RWPE1 (cell line): ENCODE measurements around the gene RNF220.

Experiments
- CTCF ChIA-PET: fragments of 350-600 bp; sonication (Branson Sonifier 250); formaldehyde crosslinking; extraction: SDS; loops from one replicate; lab custom pipeline; 2021; lab: Yijun Ruan, JAX
- POLR2A ChIA-PET: fragments of 400-600 bp; formaldehyde crosslinking; extraction: SDS; loops from one replicate; lab custom pipeline; 2020; ENCODE audit warnings: antibody characterized with exemption; ENCODE audit not compliant: low non-redundant PET; lab: Yijun Ruan, JAX
- DNase-seq: peaks from one replicate; pipeline ENCODE4 v3.0.0; 2012; ENCODE audit warnings: low spot score
- H3K27ac ChIP-seq: fragments of 450-650 bp; 2 replicates; pipeline ENCODE4 v1.5.1; 2017
- TF ChIP-seq, protein P1 (sequence below): fragments of 450-650 bp; conservative IDR thresholded peaks from 2 replicates; pipeline ENCODE4 v1.5.1; 2017; ENCODE audit warnings: low read depth, mild to moderate bottlenecking

The RNF220 gene

DNA sequence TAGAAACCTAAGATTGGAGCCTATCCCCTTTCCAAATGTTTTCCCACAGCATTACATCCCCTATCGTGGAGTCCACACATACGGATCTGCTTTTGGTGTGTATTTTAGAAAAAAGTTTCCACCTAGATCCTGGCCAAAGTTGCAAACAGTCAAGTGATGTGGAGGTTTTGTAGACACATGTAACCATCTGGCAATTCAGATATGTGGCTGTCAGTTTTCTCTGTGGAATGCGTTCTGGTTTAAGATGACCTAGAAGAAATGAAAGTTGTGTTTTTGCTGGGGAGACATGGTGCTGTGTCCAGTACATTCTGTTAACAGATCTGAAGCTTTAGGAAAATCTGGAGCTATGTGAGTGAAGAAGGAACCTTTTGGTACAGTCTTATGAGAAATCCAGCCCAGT is 14.8 kb downstream of the RNF220 start:
- TF ChIP-seq, protein P1, sequence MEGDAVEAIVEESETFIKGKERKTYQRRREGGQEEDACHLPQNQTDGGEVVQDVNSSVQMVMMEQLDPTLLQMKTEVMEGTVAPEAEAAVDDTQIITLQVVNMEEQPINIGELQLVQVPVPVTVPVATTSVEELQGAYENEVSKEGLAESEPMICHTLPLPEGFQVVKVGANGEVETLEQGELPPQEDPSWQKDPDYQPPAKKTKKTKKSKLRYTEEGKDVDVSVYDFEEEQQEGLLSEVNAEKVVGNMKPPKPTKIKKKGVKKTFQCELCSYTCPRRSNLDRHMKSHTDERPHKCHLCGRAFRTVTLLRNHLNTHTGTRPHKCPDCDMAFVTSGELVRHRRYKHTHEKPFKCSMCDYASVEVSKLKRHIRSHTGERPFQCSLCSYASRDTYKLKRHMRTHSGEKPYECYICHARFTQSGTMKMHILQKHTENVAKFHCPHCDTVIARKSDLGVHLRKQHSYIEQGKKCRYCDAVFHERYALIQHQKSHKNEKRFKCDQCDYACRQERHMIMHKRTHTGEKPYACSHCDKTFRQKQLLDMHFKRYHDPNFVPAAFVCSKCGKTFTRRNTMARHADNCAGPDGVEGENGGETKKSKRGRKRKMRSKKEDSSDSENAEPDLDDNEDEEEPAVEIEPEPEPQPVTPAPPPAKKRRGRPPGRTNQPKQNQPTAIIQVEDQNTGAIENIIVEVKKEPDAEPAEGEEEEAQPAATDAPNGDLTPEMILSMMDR, result no peak
- DNase-seq, result no peak
- ChIA-PET CTCF (no interaction called here), POLR2A (no interaction called here)
- no peak overlapping the region for H3K27ac ChIP-seq

GRCh38 chr1:44420535-44420934 is 15.5 kb downstream of the RNF220 start:
- DNase-seq, result no peak
- ChIA-PET POLR2A (no interaction called here), CTCF (no interaction called here)
- TF ChIP-seq, protein P1, result no peak
- H3K27ac ChIP-seq, result no peak overlapping the region

DNA sequence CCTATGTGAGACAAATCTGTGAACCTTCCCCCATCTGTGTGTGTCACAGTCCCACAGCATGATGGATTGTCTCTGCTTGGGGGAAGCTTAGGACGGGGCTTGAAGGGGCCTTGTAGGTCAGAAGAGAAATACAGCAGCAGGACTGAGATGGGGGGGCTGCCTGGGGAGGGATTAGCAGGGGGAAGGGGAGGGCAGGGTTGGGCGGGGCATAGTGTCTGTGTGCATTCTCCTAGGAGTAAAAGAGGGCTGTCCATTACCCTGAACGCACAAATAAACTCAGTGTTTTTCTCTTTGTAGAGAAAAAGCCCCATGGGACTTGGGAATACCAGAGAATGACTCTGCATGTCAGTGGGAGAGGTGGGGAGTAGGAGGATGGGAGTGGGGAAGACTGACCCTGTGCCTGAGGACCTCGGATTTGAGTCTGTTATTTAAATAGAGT is 16.4 kb downstream of the RNF220 start:
- H3K27ac ChIP-seq, result no peak overlapping the region
- TF ChIP-seq, protein P1, result no peak
- POLR2A ChIA-PET, result interaction anchor here (0.6 kb wide), 1 partner anchor 279 kb away, joined by 12 read pairs; no protein-coding TSS in a partner anchor
- DNase-seq, result no peak
- CTCF ChIA-PET, result no interaction called here

- TF ChIP-seq, protein P1, result no peak
- ChIA-PET POLR2A (interaction anchor here (0.6 kb wide), 1 partner anchor 279 kb away, joined by 12 read pairs; no protein-coding TSS in a partner anchor), CTCF (no interaction called here)
These were observed 17.1 kb downstream of the RNF220 start for GRCh38 chr1:44422161-44422560.

GRCh38 chr1:44423591-44424537 is 18.8 kb downstream of the RNF220 start:
- H3K27ac ChIP-seq, result peak overlapping the region; percentile 77
- CTCF ChIA-PET, result no interaction called here
- TF ChIP-seq, protein P1, result no peak

More at GRCh38 chr1:44422161-44422560, 17.1 kb downstream of the RNF220 start:
- H3K27ac ChIP-seq, result no peak overlapping the region
- DNase-seq, result no peak

GRCh38 chr1:44424747-44425146 is 19.7 kb downstream of the RNF220 start:
- DNase-seq, result no peak
- CTCF ChIA-PET, result no interaction called here
- peak overlapping the region; percentile 77 for H3K27ac ChIP-seq
- TF ChIP-seq, protein P1, result no peak
- POLR2A ChIA-PET, result no interaction called here

More at GRCh38 chr1:44423591-44424537, 18.8 kb downstream of the RNF220 start:
- DNase-seq, result peak; percentile 74
- POLR2A ChIA-PET, result interaction anchor here (0.6 kb wide), 1 partner anchor 19 kb away, joined by 6 read pairs; no protein-coding TSS in a partner anchor
